ENCODE data around the gene FUNDC2. TPM values are rescaled to one million over a fixed set of nuclear protein-coding genes. Genes with fewer than 3 reads are reported as not detected.

The FUNDC2 gene
- total RNA-seq, 1 donor, result 47.4 TPM

- Histone ChIP-seq H3K79me2 (ENCODE audit: insufficient read depth, low read length) (no peaks in the 10 kb centered on the region), H3K4me3 (ENCODE audit: insufficient read depth, low read length) (no peak overlapping the region), H3K36me3 (ENCODE audit: insufficient read depth, low read length) (no peaks in the 10 kb centered on the region), H3K27ac (ENCODE audit: low read depth, low read length) (no peak overlapping the region), H3K4me2 (ENCODE audit: insufficient read depth, low read length) (no peak overlapping the region), H3K27me3 (ENCODE audit: insufficient read depth, low read length) (no peaks in the 10 kb centered on the region), H2AFZ (ENCODE audit: low read length) (no peak overlapping the region), H4K20me1 (ENCODE audit: insufficient read depth, low read length) (no peaks in the 10 kb centered on the region), H3K9me3 (ENCODE audit: low read depth, low read length) (no peaks in the 10 kb centered on the region), H3K4me1 (ENCODE audit: insufficient read depth, low read length) (no peaks in the 10 kb centered on the region)
- no peak for TF ChIP-seq CTCF (IDR thresholded peaks at IDR 0.05; ENCODE audit: extremely low read depth, low read depth, low read length)
- no peak for DNase-seq (ENCODE audit: insufficient read length, low spot score, missing footprints)
Observed at GRCh38 chrX:154990496-154990895, 36.1 kb upstream of the FUNDC2 start.

- Histone ChIP-seq H2AFZ (ENCODE audit: low read length) (no peak overlapping the region), H3K9me3 (ENCODE audit: low read depth, low read length) (no peaks in the 10 kb centered on the region), H3K27ac (ENCODE audit: low read depth, low read length) (no peak overlapping the region), H3K79me2 (ENCODE audit: insufficient read depth, low read length) (no peaks in the 10 kb centered on the region), H3K4me1 (ENCODE audit: insufficient read depth, low read length) (no peaks in the 10 kb centered on the region), H3K36me3 (ENCODE audit: insufficient read depth, low read length) (no peaks in the 10 kb centered on the region), H3K27me3 (ENCODE audit: insufficient read depth, low read length) (no peaks in the 10 kb centered on the region), H3K4me3 (ENCODE audit: insufficient read depth, low read length) (no peak overlapping the region), H3K4me2 (ENCODE audit: insufficient read depth, low read length) (no peak overlapping the region), H4K20me1 (ENCODE audit: insufficient read depth, low read length) (no peaks in the 10 kb centered on the region)
- no peak for TF ChIP-seq CTCF (IDR thresholded peaks at IDR 0.05; ENCODE audit: extremely low read depth, low read depth, low read length)
- no peak for DNase-seq (ENCODE audit: insufficient read length, low spot score, missing footprints)
Observed at GRCh38 chrX:154991039-154991438, 35.6 kb upstream of the FUNDC2 start.

- DNase-seq (ENCODE audit: insufficient read length, low spot score, missing footprints), result no peak
- no peaks in the 10 kb centered on the region for H3K79me2 ChIP-seq (ENCODE audit: insufficient read depth, low read length)
- H3K4me3 ChIP-seq (ENCODE audit: insufficient read depth, low read length), result no peak overlapping the region
- no peak overlapping the region for H3K27ac ChIP-seq (ENCODE audit: low read depth, low read length)
- H3K4me2 ChIP-seq (ENCODE audit: insufficient read depth, low read length), result no peak overlapping the region
- H2AFZ ChIP-seq (ENCODE audit: low read length), result no peak overlapping the region
- no peaks in the 10 kb centered on the region for H3K4me1 ChIP-seq (ENCODE audit: insufficient read depth, low read length)
- H4K20me1 ChIP-seq (ENCODE audit: insufficient read depth, low read length), result no peaks in the 10 kb centered on the region
- no peaks in the 10 kb centered on the region for H3K27me3 ChIP-seq (ENCODE audit: insufficient read depth, low read length)
- no peaks in the 10 kb centered on the region for H3K9me3 ChIP-seq (ENCODE audit: low read depth, low read length)
- H3K36me3 ChIP-seq (ENCODE audit: insufficient read depth, low read length), result no peaks in the 10 kb centered on the region
- TF ChIP-seq CTCF (IDR thresholded peaks at IDR 0.05; ENCODE audit: extremely low read depth, low read depth, low read length), result no peak
Observed at GRCh38 chrX:154991476-154991875, 35.2 kb upstream of the FUNDC2 start.

GRCh38 chrX:154998204-154998880 is 28.3 kb upstream of the FUNDC2 start:
- H3K27me3 ChIP-seq (ENCODE audit: insufficient read depth, low read length), result no peaks in the 10 kb centered on the region

More at GRCh38 chrX:154998204-154998880, 28.3 kb upstream of the FUNDC2 start:
- Histone ChIP-seq H3K27ac (ENCODE audit: low read depth, low read length) (no peak overlapping the region), H3K36me3 (ENCODE audit: insufficient read depth, low read length) (no peaks in the 10 kb centered on the region), H2AFZ (ENCODE audit: low read length) (no peak overlapping the region), H3K9me3 (ENCODE audit: low read depth, low read length) (no peaks in the 10 kb centered on the region), H3K79me2 (ENCODE audit: insufficient read depth, low read length) (no peaks in the 10 kb centered on the region), H4K20me1 (ENCODE audit: insufficient read depth, low read length) (no peaks in the 10 kb centered on the region), H3K4me2 (ENCODE audit: insufficient read depth, low read length) (no peak overlapping the region), H3K4me1 (ENCODE audit: insufficient read depth, low read length) (no peaks in the 10 kb centered on the region), H3K4me3 (ENCODE audit: insufficient read depth, low read length) (no peak overlapping the region)
- no peak for DNase-seq (ENCODE audit: insufficient read length, low spot score, missing footprints)
- no peak for TF ChIP-seq CTCF (IDR thresholded peaks at IDR 0.05; ENCODE audit: extremely low read depth, low read depth, low read length)
